Glomerular visceral epithelial cell (primary cell): Measurements from ENCODE around the gene CHRND.
A peak's percentile ranks its signal among the peaks of the same experiment; 100 is the strongest.

Experiments
- DNase-seq: peaks from one replicate; pipeline ENCODE4 v3.0.0-alpha.2; 2016; ENCODE audit errors: extremely low spot score

CHRND gene

DNA sequence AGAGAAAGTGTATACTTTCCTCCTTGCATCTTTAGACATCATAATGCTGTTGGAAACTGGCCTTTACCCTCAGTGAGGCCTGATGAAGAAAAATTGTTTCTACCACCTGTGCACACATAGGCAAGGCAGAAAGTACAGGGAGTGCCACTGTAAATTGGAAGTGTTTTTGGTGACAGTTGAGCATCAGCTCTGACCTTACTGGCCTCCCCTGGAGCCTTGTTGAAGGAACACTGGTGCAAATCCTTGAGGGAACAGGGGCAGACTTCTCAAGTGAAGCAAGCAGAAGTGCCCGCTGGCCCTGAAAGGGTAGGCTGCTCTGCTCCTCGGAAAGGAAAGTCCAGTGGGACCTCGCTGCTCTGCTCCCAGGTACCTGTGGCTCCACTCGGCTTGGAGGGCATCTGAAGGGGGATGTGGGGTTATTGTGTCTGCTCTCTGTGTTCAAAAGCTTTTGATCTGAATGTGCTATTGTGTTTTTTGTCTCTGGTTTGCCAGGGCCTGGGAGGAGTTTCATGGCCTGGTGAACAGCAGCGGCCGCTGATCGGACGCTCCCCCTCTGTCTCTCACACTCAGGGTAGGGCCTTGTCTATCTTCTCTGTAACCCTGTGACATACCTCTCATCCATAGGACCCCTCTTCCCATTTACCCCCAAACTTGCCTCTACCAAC, 47.9 kb downstream of the CHRND start:
- DNase-seq = no peak

DNA sequence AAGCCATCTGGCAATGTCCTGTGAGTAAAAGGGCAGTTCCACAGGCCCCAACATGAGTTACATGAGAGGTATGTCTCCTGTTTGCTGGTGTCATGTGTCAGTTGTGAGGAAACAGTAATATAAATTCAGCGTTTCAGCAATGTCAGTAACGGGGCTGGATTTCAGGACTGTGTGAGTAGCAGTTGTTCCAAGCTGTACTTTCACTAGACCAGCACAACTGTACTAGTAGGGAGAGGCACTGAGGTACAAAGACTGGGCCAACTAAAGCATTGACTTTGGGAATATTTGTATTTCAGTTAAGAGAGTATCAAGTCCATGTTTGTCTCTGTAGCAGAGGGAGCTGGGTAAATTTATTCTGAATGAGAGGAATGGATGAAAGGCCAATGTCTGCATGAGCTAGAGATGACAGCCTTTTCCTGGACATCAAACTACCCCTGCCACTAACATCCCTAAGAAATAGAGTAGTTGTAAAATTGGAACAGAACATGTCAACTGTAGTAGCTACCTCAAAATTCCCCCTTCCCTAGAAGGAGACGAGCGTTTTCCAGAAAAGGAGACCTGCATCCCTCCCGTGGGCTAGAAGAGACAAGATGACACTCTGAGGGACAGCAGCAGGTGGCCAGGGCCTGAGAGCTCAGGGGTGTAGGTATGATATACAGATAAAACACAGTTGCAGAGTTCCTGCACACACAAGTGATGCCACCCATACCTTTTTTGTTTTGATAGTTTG, 48.9 kb downstream of the CHRND start:
- no peak for DNase-seq

DNA sequence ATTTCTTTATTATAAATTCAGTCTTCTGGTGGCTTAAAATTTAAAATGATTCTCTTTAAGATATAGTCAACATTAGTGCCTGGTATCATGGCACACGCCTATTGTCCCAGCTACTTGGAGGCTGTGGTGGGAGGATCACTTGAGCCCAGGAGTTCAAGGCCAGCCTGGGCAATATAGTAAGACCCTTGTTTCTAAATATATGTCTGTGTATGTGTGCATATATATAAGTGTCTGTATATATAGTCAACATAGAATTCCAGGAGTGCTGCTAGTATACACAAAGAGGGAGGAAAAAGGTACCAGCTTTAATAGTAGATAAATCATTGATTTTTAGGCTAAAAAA, 49.4 kb downstream of the CHRND start:
- DNase-seq = no peak

DNA sequence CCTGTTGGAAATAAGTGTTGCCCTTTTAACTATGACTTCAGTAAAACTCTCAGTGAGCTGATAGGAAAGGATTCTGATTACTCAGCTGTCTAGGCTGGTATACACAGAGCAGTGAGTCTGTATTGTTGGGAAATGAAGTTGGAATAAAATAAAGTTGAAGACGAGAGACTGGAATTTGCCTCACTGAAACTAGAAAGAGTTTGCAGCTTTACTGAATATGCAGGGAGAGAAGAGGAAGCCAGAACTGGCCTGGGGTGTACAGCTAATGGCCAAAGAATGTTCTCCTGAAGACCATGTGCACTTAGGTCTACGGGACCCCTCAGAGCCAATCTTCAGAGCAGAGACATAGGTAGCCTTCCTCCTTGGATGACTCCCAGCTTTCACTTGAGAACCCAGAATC, 51.0 kb downstream of the CHRND start:
- DNase-seq = peak; percentile 23

DNA sequence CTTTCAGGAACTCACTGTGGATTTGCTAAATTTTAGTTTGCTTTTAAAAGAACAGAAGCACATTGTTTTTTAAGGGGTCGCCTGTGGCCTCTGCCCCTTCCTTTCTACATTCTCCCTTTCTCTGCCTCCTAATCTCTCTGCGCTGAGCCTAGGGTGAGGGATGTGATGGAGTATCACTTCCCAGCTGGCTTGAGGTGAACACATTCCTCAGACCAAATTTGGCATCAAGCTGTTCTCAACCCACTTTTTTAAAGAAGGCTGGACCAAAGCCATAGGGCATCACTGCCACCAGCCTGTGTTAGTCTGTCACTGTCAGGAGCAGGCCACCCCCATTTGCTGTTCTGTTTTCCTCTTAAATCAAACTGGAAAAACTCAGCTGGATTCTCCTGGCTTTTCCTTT, 51.9 kb downstream of the CHRND start:
- no peak for DNase-seq

DNA sequence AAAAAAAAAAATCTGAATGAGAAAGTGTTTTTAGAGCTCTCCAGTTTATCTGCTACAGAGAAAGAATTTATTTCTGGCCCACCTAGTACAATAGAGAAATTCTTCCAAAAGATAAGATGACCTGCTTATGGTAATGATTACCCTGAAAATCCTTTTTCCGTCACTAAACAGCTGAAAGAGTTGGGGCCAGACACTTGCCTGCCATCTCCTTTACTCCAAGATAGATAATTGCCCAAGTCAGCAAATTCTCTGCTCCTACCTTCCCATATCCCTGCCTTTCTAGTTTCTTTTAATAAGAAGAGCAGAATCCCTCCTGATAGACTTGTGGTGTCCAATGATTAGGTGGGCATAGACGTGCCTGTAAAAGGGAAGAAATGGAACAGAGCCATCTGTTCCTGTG, 52.7 kb downstream of the CHRND start:
- no peak for DNase-seq

DNA sequence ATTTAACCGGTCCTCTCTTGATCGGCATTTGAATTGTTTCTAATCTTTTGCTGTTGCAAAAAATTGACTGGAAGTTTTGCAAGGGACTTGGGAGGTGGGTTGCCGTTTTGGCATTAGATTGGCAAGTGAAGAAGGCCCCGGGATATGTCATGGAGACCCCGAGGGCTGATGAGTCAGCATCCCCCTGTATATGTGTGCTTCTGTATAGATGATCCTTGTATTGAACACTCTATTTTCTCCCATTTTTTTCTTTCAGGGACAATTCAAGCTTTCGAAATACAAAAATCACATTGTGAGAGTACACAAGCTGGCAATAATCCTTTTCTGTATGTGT, 54.7 kb downstream of the CHRND start:
- no peak for DNase-seq

DNA sequence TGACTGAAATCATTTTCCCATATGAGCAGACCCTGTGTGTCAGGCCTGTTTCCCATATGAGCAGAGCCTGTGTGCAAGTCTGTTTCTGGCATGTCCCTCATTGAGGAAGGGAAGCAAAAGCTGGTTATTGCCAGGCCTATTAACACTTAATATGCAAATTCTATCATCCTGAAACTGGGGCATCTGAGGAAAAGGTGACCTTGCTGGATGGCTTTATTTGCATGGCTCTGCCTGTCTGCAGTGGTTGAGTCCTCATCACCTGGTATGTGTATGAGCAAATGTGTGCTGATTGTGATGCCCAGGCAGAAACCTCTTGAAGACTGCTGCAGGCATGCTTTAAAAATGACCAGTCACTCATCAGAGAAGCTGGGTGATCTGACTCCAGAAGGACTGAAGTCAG, 55.8 kb downstream of the CHRND start:
- DNase-seq = no peak

DNA sequence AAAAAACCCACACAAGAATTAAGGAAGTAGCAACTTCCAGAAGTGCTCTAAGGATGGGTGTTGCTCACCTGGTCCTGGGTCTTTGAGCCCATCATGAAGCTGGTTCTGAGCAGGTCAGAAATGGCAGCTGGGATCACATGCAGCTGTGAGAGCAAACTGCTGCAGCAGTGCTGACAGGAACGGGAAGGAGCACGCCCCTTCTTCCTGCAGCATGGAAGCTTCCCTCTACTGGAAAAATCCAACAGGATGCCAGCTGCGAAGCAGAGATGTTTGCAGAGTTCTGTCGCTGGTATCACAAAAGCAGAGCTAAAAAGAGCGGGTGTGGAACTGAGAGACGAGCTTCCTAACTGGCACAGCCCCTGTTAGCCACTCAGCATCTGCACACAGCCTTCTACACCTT, 58.3 kb downstream of the CHRND start:
- DNase-seq = no peak
